Activated CD4-positive, CD25-positive, alpha-beta regulatory T cell treated with anti-CD3 and anti-CD28 coated beads, Interleukin-2, amount 50 U/mL, for 16 hours (primary cell): ENCODE data around the gene FZR1.
A peak's percentile ranks its signal among the peaks of the same experiment; 100 is the strongest.

ENCODE experiments used
- DNase-seq: peaks from one replicate; pipeline ENCODE4 v3.0.0-alpha.2; 2020; ENCODE audit warnings: low read depth, low spot score

Gene FZR1

DNA sequence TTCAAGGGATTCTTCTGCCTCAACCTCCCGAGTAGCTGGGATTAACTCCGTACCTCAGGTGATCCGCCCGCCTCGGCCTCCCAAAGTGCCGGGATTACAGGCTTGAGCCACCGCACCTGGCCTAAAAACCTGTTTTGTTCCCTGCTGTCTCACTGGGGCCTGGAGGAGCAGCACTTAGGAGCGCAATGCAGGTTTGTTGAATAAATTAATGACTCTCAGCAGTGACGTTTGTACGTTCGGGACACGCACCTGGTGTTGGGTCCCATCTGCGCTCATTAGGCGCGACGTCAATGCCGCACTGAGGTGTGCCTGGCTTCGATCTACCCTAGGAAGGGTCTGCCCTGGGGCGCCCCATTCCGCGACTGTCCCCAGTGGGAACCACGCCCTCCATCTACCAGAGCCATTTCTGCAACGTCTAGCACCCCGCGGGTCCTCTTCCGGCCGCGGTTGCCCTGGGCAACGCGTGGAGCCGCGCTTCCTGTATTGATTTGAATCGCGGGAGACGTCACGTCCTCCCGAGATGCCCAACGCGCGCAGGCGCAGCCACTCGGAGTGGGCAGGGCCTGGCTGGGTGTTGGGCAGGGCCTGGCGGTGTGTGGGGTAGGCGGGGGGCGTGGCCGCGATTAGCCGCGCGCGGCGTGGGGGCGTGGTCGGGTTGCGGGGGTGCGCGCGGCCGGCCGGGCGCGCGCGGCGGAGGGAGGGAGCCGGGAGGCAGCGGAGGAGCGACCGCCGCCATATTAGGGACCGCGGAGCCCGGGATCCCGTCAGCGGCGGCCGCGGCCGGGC lies at the start of gene FZR1:
TSS of gene FZR1 (plus strand) at position 714 of the 786 bp plus-strand sequence. CDS start 16,679 bp downstream, outside the sequence.
- peak; percentile 100 for DNase-seq

DNA sequence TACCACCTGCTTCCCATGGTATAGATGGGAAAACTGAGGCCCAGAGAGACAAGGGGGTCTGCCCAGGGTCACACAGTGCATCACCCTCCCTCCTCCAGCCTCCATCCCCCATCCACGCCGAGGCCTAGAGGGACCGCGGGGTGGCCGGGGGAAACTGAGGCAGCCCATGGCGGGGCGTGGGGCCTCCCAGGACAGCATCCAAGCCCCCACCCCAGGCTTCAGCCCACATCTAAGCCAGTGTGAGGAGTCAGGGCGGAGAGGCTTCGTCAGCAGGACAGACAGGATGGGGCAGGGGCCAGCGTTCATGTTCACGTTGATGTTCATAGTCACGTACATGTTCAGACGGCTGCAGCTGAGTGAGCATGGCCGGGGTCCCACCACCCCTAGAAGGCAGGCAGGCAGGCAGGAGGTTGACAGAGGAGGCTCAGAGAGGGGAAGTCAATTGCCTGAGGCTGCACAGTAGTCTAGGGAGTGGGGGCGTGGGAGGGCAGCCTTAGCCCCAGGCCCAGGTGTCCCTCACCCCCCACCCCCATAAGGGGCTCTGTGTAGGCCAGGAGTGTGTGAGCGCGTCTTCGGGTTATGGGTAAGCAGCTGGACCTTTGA lies 49.1 kb upstream of the FZR1 start:
- no peak for DNase-seq

DNA sequence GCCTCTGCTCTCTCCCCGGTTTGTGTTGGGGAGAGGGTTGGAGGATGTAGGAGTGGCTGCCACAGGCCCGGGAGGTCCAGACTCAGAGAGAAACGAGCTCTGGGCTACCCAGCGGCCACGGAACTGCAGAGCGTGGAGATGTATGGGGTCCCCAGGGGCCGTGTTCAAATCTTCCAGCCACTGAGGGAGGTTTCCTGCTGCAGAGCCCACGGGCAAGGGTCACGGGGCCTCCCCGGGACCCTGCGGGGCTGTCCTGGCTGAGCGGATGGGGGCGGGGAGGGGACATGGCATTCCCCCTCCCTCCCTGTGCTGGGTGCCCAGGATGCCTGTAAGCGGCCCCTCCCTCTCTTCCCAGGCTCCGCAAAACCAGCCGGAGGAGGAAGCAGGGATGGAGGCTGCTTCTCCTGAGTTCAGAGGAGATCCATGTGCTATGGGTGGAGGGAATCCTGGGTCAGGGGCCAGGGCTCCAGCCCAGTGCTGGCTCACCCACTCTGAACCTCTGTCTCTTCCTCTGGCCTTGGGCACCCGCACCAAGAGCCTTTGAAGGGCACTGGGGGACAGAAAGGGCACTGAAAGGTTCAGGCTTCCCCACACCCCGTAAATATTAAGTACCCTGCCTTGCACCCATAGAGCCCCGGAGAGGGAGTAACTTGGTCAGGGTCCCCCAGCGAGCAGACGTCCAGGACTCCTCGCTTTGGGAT lies 48.4 kb upstream of the FZR1 start:
- no peak for DNase-seq

DNA sequence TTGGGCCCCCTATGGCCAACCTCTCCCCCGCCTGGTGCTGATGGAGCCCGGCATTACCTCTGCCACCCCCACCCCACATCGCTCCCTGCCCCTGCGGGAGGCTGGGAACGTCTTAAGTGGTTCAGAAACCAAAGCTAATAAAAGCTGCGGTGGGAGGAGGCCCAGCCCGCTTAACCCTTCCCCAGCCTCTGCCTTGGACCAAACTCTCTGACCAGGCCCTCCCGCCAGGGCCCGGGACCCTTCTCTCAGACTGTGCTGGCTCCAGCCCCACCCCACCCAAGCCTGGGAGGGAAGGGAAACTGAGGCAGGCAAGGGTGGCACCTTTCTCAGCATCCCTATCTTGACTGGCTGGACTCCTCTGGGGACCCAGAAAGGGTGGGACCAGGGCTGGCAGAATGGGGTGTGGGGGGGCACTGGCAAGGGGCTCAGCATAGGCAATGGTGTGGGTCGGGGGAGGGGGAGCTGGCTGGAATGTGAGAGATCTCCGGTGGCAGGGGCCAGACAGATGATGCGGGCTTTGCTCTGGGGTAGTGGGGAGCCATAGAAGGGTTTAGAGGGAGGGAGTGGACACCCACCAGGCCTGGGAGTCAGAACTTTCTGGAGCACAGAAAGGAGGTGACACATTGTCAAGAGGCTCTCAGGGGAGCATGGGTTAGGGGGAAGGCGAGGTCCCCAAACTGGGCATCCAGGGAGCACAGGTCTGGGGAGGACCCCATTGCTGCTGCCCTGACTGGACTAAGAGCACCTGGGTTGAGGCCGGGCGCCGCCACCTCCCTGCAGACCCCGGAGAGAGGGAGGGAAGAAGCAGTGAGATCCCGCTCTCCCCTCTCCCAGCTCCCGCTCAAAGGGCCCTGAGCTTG lies 47.7 kb upstream of the FZR1 start:
- no peak for DNase-seq

DNA sequence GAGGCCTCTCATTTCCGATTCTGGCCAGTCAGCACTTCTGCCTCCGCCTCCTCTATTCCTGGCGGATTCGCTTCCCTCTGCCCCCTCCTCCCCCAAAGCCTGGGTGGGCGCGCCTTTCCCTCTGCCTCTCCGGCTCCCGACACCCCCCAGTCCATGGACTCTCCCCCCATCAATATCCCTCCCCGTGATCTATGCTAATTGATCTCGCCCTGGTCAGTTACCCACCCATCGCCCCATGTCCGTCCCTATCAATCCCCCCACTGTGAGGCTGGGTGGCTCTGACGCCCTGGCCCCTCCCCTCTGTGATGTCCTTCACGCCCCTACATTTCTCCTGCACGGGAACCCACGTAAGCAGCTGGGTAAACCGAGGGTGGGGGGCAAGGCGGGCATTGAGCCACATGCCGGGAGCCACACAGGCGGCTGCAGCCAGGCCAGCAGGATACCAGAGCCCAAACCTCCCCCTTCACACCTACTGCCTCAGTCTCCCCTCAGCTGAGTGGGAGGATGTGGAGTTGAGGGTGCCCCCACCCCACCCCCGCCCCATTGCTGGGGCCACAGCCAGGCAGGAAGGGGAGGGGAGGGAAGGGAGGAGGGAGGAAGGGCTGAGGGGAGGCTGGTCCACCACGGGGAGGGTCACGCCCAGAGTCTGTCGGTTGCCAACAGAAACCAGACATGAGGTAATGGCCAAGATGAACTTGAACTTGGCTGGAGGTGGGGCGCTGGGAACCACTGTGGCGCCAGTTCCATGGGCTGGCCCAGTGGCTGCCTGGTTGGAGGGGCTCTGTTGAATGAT lies 46.8 kb upstream of the FZR1 start:
- DNase-seq: no peak

DNA sequence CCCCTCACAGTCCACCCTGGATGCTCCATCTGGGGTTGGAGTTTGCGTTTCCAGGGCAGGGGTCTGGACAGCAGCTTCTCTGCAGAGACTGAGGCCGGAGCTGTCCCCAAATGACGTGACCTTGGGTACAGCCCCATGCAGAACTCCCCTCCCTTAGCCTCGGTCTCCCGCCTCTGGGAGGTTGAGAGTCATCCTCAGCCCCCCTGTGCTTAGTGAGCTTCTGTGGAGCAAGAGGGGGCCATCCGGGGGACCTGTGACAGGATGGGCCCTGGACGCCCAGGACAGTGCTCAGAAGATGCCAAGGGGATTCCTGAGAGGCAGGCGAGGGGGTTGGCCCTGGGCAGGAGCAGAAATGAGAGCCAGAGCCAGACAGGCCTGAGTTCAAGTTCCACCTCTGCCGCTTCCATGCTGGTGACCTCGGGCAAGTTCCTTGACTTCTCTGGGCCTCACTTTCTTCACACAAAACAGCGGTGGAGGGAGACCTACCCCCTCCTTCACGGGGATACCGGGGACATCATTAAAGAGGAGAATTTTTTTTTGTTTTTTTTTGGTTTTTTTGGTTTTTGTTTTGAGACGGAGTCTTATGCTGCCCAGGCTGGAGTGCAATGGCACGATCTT lies 46.0 kb upstream of the FZR1 start:
- DNase-seq: no peak

DNA sequence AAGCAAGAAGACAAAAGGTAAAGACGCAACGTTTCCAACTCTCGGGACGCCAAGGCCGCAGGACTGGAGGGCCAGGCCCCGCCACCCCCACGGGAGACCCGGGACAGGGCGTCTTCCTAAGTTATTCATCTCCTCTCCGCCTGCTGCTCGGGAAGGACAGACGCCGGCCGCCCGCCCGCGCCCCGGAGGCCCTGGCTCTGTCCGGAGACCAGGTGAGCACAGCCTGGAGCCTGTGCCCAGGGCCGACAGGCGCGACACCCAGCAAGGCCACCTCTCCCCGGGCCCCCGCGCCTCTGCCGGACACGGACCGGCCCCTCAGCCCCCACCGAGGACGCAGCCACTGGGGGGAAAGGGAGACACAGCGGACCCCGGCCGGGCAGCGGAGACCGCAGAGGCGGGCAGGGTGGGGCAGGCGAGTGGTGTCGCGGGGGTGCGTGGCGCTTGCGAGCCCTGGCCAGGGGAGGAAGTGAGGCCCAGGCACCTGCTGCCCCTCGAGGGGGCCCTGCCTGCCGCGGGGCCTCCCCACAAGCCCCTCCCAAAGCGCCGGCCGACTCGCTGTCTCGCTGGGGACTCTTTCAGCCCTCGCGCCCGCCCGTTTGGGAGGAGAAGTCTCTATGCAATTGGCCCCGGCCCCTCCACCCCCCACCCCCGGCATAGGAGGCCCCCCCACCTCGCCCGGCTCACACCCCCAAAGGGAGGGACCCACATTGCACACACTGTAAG lies 43.0 kb upstream of the FZR1 start:
- no peak for DNase-seq

DNA sequence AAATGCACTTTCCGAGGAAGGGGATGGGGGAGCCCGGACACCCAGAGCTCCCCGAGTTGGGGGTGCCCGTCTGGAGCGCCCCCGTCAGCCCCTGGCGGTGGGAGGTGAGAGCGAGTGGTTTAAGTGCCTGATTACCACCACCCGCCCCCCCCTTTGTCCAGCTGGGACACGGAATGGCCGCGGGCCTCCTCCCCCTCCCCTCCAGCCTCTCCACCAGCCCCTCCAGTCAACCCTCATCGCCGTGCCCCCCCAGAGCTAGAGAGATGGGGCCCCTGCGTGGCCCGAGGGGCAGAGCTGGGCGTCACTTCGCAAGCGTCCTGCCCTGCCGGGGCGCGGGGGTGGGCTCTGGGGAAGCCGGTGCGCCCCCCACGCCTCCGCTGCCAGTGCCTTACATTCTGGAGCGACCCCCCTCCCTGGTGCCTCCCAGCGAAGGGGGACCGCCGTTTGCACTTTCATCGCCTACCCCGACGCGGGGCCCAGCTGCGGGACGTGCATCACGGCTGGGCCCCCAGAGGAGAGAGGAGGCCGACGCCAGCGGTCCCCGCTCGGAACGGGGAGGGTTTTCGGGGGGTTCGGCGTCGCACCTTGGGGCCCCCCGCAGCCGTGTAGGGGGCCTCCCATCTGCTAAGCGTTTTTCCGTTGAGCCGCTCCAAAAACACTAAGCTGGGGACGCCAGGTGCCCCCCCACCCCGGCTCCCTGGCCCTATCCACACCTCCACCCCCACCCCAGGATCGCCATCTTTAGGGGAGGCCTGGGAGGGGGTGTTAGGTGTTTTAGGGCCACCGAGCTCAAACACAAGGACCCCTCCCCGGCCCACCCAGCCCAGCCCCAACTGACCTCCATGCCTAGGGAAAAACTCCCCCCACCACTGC lies 42.2 kb upstream of the FZR1 start:
- DNase-seq: no peak

DNA sequence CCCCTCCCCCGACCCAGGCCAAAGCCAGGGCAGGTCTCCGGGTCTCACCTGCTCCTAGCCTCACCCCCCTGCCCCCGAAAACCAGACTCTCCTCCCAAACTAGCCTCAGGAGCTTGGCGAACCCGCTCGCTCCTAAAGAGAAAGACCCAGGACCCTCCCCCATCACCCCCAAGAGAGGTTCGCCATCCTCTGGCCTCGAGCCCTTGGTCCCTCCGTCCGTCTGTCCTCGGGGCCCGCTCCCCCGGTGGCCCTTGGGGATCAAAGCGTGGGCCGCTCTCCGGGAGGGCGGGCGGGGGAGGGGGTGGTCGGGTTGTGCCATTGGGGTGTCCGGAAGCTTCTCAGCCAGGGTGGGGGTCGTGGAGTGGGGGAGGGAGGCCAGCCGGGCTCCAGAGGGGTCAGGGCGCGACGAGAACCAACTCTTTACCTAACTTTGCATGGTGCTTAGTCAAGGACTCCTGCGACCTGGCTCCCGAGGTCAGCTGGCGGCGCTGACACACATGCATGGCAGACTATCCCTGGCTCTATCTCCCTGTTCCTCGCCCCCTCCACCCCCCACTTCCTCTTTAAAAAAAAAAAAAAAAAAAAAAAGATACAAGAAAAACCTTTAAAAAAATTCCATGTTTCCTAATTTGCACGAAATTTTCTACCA lies 41.4 kb upstream of the FZR1 start:
- DNase-seq: no peak

DNA sequence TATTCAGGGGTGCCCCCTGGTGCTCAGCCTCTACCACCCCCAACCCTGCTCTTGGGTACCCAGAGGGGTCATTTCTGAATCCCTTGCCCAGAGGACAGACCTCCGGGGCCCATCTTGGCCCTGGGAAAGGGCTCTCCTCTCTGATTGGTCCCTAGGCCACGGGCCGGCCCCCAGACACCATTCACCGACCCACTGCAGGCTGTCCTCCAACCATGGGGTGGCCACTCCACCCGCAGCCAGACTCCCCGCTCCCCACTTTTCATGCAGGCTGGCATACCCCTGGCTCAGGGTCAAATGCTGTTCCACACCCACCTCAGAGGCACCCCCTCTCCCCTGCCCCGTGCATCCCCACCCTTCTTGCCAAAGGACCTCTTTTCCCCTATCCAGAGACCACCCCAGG lies 40.6 kb upstream of the FZR1 start:
- no peak for DNase-seq

DNA sequence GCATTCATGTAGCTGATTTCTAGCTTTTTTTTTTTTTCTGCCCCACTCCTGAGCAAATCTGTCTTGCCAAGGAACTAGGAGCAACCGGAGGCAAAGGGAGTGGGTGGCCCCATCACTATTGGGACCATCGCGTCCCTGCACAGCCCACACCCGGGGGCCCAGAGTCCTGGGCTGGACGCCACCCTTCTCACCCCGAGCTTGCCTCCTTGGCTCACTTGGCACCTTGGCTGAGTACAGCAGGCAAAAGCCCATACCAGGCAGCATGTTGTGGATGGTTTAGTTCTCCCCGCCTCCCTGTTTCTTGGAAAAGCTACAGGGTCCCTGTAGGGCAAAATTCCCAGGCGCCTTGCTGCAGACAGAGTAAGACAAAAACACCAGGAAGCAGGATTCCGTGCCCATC lies 39.5 kb upstream of the FZR1 start:
- DNase-seq: no peak

DNA sequence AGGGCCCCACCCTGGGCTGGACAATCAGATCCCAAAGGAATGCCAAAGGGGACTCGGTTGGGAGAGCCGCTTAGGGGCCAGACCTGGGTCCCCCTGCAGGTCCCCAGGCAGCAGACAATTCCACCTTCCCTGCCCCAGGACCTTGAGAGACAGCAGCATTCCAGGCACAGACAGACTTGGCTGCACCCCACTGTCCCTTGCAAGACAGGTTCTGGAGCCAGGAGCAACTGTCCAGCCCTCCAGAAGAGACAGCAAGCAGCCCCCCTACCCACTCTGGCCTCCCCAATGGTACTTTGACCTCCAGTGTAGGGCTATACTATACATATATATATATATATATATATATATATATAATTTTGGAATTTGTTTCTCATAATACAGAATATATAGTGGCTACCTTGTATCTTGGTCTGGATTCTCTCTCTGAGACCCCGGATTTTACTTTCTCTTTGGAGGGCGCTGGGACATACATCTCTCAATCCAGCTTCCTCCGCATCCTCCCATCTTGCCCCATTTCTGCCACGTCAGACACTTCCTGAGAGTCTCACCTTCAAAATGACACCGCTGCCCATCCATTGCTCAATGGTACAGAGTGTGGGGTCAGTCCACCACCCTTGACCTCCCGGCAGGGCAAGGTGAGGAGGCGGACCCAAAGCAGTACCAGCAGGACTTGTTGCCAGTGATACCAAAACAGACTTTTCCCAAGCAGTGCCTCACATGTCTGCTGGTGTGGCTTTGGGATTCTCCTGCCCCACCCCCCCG lies 38.5 kb upstream of the FZR1 start:
- DNase-seq: no peak

DNA sequence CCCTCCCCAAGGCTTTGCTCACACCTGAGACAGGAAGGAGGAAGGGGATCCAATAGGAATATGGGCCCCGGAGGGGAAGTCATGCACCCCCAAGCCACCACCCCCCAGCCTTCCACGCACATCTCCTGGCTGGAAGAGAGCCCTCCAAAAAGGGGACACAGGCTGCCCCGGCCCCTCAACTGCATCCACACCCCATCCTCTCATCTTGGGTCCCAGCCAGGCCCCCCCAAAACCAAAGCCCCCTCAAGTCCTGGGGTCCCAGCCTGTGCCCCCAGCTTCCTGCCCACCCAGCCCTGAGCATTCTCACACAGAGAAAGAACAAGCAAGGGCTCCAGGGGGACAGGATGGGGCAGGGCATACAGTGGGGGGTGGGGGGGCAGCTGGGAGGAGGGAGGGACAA lies 37.9 kb upstream of the FZR1 start:
- DNase-seq: no peak

DNA sequence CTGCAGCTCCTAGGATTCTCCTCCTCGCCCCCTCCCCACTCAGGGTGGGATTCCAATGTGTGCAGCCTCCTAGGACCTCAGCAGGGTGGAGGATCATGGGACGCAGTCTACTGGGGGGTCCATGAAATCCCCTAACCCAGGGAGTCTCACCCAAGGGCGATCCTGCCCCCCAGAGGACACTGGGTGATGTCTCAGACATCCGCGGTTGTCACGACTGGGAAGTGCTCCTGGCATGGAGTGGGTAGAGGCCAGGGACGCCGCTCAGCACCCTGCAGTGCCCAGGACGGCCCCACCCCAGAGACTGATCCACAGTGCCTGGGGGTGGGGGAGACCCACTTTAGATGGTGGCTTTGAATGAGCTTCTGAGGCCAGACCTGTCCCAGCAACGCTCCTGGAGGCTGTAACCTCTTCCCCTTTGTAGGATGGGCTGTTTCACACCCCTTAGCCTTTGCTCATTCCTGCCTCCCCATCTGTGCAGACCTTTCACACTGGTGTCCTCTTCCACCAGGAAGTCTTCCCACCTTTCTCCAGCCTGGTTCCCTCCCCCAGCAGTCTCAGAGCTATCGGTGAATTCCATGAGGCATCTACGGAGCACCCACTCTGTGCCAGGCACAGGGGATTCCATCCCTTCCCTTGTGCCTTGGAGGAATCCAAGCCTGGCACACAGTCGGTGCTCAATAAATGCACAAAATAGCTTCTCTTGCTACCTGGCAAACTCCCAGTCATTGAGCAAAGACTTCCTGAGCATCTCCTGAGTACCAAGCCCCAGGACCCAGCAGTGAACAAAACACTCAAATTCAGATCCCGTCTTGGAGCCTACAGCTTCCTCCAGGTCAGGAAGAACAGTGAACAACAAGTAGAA lies 36.2 kb upstream of the FZR1 start:
- no peak for DNase-seq

DNA sequence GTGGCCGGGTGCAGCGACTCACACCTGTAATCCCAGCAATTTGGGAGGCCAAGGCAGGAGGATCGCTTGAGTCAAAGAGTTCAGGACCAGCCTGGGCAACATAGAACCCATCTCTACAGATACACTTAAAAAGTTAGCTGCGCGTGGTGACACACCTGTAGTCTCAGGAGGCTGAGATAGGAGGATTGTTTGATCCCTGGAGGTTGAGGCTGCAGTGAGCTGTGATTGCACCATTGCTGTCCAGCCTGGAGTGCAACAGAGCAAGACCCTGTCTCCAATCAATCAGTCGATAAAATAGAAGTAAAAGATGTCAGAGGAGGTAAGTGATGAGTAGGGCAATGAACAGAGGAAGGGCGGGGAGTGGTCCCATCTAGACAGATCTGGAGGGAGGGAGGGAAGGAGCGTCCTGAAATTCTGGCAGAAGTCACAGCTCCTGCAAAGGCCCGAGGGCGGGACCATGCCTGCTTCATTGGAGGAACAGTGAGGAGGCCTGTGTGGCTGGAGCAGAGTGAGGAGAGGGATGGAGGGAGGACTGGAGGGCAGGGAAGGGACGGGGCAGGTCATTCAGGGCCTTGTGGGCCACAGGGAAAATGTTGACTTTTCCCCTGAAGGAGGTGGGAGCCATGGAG lies 35.5 kb upstream of the FZR1 start:
- DNase-seq: no peak

DNA sequence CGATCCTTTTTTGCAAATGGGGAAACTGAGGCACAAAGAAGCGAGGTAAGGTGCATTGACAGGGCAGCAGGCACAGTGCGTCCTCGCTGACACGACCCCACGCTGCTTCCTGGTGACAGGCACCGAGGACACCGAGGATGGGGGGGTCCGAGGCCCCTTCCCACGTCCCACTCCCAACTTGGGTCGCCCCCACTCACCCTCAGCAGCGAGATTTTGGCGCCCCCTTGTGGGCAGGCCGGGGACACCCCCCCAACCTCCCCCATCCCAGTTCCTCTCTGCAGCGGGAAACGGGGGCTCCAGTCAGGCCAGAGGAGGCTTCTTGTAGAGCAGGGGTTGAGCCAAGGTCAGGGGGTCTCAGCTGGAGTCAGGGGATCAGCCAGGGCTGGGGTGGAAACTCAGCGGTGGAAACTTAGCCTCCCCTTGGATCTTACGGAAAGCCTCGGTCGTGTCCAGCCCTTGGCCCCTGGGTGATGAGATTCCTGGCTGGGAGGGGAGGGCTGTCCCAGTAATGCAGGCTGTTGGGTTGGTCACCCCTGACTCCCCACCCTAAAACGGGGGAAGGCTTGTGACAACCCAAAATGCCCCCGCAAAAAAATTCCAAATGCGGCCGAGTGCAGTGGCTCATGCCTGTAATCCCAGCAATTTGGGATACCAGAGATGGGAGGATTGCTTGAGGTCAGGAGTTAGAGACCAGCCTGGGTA lies 34.0 kb upstream of the FZR1 start:
- DNase-seq: no peak
